HG03571 (cell line): Measurements from ENCODE around the gene CASP5.
A peak's percentile ranks its signal among the peaks of the same experiment; 100 is the strongest.

Experiments
- ATAC-seq: cut with Tn5 transposase; IDR thresholded peaks from one replicate; pipeline ENCODE4 v1.9.1; 2021; ENCODE audit not compliant: unreplicated experiment

The CASP5 gene

DNA sequence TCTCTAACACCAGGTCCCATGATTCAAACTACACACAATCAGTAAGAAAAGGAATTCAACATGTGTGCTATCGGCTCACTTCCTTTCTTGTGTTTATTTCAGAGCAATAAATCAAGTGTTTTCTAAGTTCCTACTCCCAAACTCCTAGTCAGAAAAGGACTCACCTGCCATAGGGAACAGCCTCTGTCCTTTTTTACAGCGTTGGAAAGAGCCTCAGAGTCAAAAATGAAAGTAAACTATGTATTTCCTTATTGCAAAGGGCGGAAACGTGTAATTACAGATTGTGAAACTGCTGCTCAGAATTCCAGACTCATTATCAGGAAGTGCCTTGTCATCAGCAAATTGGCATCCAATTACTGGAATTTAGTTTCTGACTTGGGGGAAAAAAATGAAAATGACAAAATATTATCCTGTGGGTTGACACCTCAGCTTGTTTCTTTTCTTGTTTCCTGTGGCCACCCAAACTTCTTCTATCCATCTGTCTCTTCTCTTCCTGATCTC lies 54.6 kb downstream of the CASP5 start, which contains the start of gene CASP4:
Gene CASP4 (minus strand): TSS at position 220 of the 501 bp plus-strand sequence. CDS start 49 bp downstream, at position 171.
- ATAC-seq = peak; percentile 77

DNA sequence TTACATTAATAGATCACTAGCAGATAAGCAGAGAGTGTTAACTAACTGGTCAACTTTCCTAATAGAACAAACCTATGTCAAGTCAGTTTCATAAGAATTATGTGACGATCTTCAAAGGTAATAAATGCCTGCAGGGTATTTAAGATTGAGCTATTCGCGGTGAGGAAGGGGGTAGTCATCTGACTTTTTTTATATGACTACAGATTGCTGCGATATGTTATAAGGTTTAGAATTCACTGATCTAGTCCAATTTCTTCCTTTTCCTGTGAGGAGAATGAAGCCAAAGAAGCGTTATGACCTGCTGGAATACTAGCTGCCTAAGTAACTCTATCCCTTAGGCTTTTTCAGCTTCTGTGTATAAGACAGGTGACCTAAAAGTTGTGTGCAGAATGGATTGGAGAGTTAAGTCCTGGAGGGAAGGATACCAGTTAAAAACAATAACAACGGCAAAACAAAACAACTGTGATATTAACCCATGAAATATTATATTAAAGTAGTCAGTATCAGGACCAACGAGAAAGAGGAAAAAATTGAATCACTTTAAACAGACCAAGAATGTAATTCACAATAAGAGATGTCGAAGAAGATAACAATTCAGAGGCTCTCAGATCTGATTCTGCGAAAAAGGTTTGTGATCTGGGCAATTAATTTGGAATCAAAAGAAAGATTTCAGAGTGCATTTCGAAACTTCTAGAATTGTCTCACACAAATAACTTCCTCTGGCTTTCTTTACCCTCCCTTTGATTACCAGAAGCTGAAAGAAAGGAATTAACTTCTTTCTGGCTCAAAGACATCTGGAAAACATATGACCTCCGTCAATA lies 55.2 kb downstream of the CASP5 start:
- peak; percentile 29 for ATAC-seq

DNA sequence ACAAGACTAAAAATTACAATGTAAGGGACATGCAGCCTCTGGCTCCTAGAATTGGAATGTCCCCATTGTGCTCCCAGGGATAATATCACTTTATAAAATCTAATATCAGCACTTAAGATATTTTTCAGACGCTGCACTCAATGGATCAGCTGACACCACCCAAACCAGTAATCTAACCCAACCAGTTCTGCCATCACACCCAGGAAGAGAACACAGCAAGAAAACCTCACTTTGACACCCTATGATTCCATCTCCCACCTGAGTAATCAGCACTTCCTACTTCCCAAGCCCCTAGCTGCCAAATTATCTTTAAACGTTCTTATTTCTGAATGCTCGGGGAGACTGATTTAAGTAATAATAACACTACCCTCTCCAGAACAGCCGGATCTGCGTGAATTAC lies 57.2 kb downstream of the CASP5 start:
- ATAC-seq = no peak

DNA sequence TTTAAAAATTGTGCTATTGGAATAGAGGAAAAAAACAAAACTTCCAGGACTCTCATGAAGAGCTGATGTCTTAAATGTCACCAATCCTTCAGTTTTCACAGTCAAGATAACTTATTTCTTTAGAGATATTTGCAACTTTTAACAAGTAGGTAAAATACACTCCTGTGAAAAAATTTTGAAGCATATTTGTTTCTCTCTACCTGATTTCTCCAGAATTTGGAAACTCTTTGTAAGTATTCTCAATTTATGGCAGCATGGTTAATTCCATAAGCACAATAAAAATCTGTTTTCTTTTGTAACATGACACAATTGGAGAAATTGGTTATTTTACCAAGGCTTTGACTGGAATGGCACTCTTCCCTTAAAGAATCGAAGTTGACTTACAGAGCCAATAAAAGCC lies 58.7 kb downstream of the CASP5 start:
- no peak for ATAC-seq

DNA sequence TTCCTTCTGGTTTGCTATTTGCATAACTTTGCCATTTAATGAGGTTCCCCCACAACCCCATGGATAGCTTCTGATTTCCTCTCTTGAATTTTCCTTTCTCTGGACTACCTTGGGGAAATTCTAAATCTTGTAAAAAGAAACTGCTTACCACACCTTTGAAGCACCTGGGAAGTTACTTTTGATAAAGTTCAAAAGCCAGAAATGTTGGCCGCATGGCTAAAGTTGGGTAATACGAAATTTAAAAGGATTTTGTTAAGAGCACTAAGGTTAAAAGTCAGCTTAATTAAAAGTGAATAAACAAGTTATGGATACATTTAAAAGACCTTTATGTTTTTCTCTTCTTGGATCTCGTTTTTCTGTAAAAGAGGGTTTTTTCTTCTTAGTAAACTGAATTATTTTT lies 60.1 kb downstream of the CASP5 start:
- ATAC-seq = no peak

DNA sequence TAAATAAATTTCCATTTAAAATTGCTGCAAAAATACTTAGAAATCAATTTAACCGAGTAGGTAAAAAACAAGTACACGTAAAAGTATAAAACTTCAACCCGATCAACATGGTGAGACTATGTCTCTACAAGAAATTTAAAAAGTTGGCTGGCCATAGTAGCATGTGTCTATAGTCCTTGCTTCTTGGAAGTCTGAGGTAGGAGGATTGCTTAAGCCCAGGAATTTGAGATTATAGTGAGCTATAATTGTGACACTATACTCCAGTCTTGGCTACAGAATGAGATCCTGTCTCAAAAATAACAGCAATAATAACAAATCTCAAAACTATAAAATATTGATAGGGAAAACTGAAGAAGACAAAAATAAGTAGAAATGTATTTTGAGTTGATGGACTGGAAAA lies 65.7 kb downstream of the CASP5 start:
- ATAC-seq = no peak

DNA sequence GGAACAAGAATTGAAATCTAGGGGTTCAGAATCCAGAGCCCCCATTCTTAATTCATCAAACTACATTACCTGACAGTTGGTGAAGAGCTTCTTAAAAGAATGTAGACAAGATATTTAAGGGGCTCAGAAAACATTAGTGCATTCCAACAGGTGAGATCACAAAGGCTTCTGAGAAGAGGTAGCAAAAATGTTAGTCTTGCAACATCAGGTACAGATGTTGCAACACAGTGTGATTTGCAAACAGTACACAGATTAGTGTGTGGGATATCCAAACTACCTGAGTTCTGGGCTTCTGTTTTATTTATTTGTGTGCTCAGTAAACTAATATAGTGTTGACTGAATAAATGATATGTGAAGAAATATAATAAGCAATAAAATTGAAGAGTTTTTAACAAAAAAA lies 66.4 kb downstream of the CASP5 start:
- no peak for ATAC-seq

DNA sequence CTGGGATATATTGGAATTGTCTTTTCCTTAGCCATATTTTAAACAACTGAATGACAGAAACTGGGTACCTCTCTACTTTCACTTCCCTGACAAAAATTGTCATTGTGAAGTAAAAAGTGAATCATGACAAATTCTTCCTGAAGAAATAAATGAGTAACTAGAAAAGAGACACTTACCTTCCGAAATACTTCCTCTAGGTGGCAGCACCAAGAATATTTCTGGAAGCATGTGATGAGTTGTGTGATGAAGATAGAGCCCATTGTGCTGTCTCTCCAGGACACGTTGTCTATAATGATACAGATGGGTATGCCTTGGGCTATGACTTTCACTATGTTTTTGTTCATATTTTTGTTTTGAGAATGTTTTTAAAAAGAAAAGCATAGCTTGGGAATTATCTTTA lies 76.1 kb downstream of the CASP5 start:
- peak; percentile 83 for ATAC-seq
